Measurements from ENCODE around the gene UGT1A9. TPM values are rescaled to one million over a fixed set of nuclear protein-coding genes. Genes with fewer than 3 reads are reported as not detected.

UGT1A9 gene
- total and polyA plus RNA-seq, 2 experiments from 2014 or later: not detected

GRCh38 chr2:233816334-233816733 lies 144.6 kb downstream of the UGT1A9 start:
- peaks cover 6% of the 10 kb centered on the region for H3K9me2 ChIP-seq (ENCODE audit: insufficient read depth)
- no peaks in the 10 kb centered on the region for H4K20me1 ChIP-seq (replicated peaks; ENCODE audit: insufficient read depth)
- Mint-ChIP-seq H3K4me1 (no peaks in the 10 kb centered on the region; the same call in 2 of the 3 replicates), H3K36me3 (ENCODE audit: low read depth) (no peaks in the 10 kb centered on the region), H3K9me3 (no peaks in the 10 kb centered on the region), H3K27me3 (ENCODE audit: insufficient read depth, low read depth, poor library complexity) (peaks cover 12% of the 10 kb centered on the region), H3K27ac (no peak overlapping the region), H3K4me3 (no peak overlapping the region)
- no peaks in the 10 kb centered on the region for H3K4me1 ChIP-seq (ENCODE audit: insufficient read depth)
- no peak overlapping the region for H3K4me3 ChIP-seq
- no peaks in the 10 kb centered on the region for H3K27me3 ChIP-seq (ENCODE audit: insufficient read depth)
- no peaks in the 10 kb centered on the region for H3F3A ChIP-seq (replicated peaks; ENCODE audit: low read depth)
- no peak overlapping the region for H2AFZ ChIP-seq
- no peak overlapping the region for H3K27ac ChIP-seq (ENCODE audit: low read depth)
- no peaks in the 10 kb centered on the region for H3K36me3 ChIP-seq (ENCODE audit: insufficient read depth)
- no peaks in the 10 kb centered on the region for H3K79me2 ChIP-seq (replicated peaks; ENCODE audit: insufficient read depth)
- H3K4me2 ChIP-seq: no peak overlapping the region
- no peak for ATAC-seq
- TF ChIP-seq POLR2AphosphoS5 (IDR thresholded peaks at IDR 0.05; ENCODE audit: low read depth) (no peak), STAT1 (IDR thresholded peaks at IDR 0.05; ENCODE audit: unreplicated experiment) (no peak), JUNB (IDR thresholded peaks at IDR 0.05; ENCODE audit: unreplicated experiment) (no peak), CREB1 (CRISPR knock-in tag; IDR thresholded peaks at IDR 0.05; ENCODE audit: low read depth) (no peak), ZNF114 (CRISPR knock-in tag; IDR thresholded peaks at IDR 0.05) (no peak), EZH2 (IDR thresholded peaks at IDR 0.05; ENCODE audit: low read depth, unreplicated experiment) (no peak), CTCF (conservative IDR thresholded peaks at IDR 0.05; ENCODE audit: low read depth in 2 of 2) (no peak), ZNF462 (CRISPR knock-in tag; IDR thresholded peaks at IDR 0.05) (no peak)
- no peak for DNase-seq (ENCODE audit: low spot score)

All from GM23338 (cell line).